ENCODE results near the gene SORBS1. TPM values are rescaled to one million over a fixed set of nuclear protein-coding genes. Genes with fewer than 3 reads are reported as not detected.

The SORBS1 gene
- total RNA-seq, 1 experiment from 2014 or later, result 39.9 TPM

DNA sequence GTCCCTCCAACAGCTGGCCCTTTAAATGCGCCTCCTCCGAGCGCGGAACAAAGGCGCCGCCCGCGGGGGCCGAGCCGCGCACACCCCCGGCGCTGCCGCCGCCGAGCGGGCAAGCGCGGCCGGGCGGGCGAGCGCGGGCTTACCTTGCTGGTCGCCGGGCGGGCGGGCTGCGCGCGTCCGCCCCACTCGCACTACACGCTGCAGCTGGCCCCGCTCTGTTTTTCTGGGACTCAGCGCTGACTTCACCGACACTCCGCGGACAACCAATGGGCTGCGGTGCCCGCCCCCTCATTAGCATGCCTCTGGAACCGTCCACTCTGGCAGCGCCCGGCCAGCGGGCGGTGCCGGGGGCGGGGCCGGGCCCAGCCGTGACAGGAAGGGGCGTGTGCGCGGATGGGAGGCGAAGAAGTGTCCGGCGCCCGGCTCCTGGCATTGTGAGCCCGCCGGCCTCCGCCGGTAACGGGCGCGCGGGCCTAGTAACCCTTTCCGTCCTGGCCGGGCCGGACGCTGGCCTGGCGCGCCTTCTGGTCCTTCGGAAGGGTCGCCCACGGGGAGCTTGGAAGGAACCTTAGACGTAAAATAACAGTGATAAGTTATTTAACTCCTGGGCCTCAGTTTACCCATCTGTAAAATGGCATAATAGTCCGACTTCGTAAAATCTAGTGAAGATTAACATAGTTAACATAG, at the start of gene SORBS1 (continued):
- TF ChIP-seq JAZF1 (CRISPR knock-in tag; IDR thresholded peaks at IDR 0.05) (no peak), NR2C2 (CRISPR knock-in tag; IDR thresholded peaks at IDR 0.05) (no peak), FOXJ3 (CRISPR knock-in tag; IDR thresholded peaks at IDR 0.05; ENCODE audit: borderline replicate concordance) (no peak)
- TF ChIP-seq, protein P1, sequence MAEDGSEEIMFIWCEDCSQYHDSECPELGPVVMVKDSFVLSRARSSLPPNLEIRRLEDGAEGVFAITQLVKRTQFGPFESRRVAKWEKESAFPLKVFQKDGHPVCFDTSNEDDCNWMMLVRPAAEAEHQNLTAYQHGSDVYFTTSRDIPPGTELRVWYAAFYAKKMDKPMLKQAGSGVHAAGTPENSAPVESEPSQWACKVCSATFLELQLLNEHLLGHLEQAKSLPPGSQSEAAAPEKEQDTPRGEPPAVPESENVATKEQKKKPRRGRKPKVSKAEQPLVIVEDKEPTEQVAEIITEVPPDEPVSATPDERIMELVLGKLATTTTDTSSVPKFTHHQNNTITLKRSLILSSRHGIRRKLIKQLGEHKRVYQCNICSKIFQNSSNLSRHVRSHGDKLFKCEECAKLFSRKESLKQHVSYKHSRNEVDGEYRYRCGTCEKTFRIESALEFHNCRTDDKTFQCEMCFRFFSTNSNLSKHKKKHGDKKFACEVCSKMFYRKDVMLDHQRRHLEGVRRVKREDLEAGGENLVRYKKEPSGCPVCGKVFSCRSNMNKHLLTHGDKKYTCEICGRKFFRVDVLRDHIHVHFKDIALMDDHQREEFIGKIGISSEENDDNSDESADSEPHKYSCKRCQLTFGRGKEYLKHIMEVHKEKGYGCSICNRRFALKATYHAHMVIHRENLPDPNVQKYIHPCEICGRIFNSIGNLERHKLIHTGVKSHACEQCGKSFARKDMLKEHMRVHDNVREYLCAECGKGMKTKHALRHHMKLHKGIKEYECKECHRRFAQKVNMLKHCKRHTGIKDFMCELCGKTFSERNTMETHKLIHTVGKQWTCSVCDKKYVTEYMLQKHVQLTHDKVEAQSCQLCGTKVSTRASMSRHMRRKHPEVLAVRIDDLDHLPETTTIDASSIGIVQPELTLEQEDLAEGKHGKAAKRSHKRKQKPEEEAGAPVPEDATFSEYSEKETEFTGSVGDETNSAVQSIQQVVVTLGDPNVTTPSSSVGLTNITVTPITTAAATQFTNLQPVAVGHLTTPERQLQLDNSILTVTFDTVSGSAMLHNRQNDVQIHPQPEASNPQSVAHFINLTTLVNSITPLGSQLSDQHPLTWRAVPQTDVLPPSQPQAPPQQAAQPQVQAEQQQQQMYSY (CRISPR knock-in tag; IDR thresholded peaks at IDR 0.05), result no peak

DNA sequence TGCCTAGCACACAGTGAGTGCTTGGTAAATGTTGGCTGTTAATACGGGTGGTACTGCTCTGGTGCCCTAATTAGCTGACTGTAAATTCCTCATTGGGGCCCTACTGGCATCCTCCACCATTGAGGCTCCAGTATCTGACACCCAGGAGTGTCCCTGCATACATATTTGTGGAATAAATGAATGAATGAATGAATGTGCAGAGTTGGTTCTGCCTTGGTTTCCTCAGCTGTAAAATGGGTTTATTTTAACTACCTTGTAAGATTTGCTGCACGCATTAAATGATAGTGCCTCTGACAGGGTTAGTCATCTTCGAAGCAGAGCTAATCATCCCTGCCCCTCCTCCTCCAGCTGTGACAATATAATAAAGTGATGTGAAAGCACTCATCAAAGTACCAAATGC, 49.6 kb upstream of the SORBS1 start:
- Mint-ChIP-seq H3K4me3 (no peak overlapping the region), H3K36me3 (peaks cover 72% of the 10 kb centered on the region), H3K9me3 (no peaks in the 10 kb centered on the region), H3K27me3 (ENCODE audit: low read depth) (no peaks in the 10 kb centered on the region), H3K4me1 (no peaks in the 10 kb centered on the region), H3K27ac (no peak overlapping the region)
- TF ChIP-seq HMGA2 (CRISPR knock-in tag; IDR thresholded peaks at IDR 0.05), result no peak
- TF ChIP-seq MYBL2 (CRISPR knock-in tag; IDR thresholded peaks at IDR 0.05), result no peak
- TF ChIP-seq, protein P2, sequence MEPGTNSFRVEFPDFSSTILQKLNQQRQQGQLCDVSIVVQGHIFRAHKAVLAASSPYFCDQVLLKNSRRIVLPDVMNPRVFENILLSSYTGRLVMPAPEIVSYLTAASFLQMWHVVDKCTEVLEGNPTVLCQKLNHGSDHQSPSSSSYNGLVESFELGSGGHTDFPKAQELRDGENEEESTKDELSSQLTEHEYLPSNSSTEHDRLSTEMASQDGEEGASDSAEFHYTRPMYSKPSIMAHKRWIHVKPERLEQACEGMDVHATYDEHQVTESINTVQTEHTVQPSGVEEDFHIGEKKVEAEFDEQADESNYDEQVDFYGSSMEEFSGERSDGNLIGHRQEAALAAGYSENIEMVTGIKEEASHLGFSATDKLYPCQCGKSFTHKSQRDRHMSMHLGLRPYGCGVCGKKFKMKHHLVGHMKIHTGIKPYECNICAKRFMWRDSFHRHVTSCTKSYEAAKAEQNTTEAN (CRISPR knock-in tag; IDR thresholded peaks at IDR 0.05), result no peak
- TF ChIP-seq, protein P3, sequence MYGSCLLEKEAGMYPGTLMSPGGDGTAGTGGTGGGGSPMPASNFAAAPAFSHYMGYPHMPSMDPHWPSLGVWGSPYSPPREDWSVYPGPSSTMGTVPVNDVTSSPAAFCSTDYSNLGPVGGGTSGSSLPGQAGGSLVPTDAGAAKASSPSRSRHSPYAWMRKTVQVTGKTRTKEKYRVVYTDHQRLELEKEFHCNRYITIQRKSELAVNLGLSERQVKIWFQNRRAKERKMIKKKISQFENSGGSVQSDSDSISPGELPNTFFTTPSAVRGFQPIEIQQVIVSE (CRISPR knock-in tag; IDR thresholded peaks at IDR 0.05; ENCODE audit: borderline replicate concordance), result no peak
- TF ChIP-seq, protein P4, sequence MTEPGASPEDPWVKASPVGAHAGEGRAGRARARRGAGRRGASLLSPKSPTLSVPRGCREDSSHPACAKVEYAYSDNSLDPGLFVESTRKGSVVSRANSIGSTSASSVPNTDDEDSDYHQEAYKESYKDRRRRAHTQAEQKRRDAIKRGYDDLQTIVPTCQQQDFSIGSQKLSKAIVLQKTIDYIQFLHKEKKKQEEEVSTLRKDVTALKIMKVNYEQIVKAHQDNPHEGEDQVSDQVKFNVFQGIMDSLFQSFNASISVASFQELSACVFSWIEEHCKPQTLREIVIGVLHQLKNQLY (CRISPR knock-in tag; IDR thresholded peaks at IDR 0.05), result no peak
- no peak for TF ChIP-seq ZNF317 (CRISPR knock-in tag; IDR thresholded peaks at IDR 0.05; ENCODE audit: borderline replicate concordance, low read depth)
- TF ChIP-seq ZNF263 (CRISPR knock-in tag; IDR thresholded peaks at IDR 0.05; ENCODE audit: low read depth), result no peak
- CTCF ChIA-PET, result interaction anchor here (1.0 kb wide), 1 partner anchor 9 kb away, joined by 3 read pairs; no protein-coding TSS in a partner anchor
- ATAC-seq, result no peak
- DNase-seq (ENCODE audit: low spot score), result no peak
- POLR2A ChIA-PET, result no interaction called here

DNA sequence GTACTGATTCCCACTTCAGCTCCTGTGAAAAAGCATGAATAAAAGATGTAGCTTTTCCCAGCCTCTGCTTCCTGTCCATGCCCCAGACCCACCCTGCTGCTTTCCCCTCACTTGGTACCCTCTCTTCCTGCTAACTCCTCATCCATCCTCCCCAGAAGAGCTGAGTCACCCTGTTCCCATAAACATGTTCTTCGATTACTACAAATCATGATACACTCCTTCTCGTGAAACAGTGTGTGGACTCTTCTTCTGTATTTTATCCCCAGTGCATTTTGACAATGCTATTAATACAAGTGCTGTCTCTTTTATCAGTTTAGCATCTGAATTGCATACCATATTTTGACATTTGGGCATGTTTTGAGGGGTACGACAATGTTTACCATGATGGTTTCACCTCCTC, 45.8 kb upstream of the SORBS1 start:
- Mint-ChIP-seq H3K27ac (no peak overlapping the region), H3K27me3 (ENCODE audit: low read depth) (no peaks in the 10 kb centered on the region), H3K36me3 (peaks cover 42% of the 10 kb centered on the region), H3K9me3 (no peaks in the 10 kb centered on the region), H3K4me3 (no peak overlapping the region), H3K4me1 (peaks cover 4% of the 10 kb centered on the region)
- ChIA-PET POLR2A (no interaction called here), CTCF (interaction anchor here (0.5 to 10.6 kb wide), 3 partner anchors 175 to 237 kb away, joined by 3 to 166 read pairs (median 5); no protein-coding TSS in a partner anchor)
- DNase-seq (ENCODE audit: low spot score), result no peak
- no peak for ATAC-seq
- TF ChIP-seq NFE2L1 (CRISPR knock-in tag; IDR thresholded peaks at IDR 0.05) (no peak), NFATC4 (CRISPR knock-in tag; IDR thresholded peaks at IDR 0.05) (no peak), ZBTB21 (CRISPR knock-in tag; IDR thresholded peaks at IDR 0.05; ENCODE audit: borderline replicate concordance) (no peak), CREM (CRISPR knock-in tag; IDR thresholded peaks at IDR 0.05) (no peak), EMX1 (CRISPR knock-in tag; IDR thresholded peaks at IDR 0.05) (no peak), JUN (CRISPR knock-in tag; IDR thresholded peaks at IDR 0.05) (no peak), ZNF671 (CRISPR knock-in tag; IDR thresholded peaks at IDR 0.05) (no peak)
- TF ChIP-seq, protein P5, sequence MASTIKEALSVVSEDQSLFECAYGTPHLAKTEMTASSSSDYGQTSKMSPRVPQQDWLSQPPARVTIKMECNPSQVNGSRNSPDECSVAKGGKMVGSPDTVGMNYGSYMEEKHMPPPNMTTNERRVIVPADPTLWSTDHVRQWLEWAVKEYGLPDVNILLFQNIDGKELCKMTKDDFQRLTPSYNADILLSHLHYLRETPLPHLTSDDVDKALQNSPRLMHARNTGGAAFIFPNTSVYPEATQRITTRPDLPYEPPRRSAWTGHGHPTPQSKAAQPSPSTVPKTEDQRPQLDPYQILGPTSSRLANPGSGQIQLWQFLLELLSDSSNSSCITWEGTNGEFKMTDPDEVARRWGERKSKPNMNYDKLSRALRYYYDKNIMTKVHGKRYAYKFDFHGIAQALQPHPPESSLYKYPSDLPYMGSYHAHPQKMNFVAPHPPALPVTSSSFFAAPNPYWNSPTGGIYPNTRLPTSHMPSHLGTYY (CRISPR knock-in tag; IDR thresholded peaks at IDR 0.05), result no peak
- TF ChIP-seq, protein P6, sequence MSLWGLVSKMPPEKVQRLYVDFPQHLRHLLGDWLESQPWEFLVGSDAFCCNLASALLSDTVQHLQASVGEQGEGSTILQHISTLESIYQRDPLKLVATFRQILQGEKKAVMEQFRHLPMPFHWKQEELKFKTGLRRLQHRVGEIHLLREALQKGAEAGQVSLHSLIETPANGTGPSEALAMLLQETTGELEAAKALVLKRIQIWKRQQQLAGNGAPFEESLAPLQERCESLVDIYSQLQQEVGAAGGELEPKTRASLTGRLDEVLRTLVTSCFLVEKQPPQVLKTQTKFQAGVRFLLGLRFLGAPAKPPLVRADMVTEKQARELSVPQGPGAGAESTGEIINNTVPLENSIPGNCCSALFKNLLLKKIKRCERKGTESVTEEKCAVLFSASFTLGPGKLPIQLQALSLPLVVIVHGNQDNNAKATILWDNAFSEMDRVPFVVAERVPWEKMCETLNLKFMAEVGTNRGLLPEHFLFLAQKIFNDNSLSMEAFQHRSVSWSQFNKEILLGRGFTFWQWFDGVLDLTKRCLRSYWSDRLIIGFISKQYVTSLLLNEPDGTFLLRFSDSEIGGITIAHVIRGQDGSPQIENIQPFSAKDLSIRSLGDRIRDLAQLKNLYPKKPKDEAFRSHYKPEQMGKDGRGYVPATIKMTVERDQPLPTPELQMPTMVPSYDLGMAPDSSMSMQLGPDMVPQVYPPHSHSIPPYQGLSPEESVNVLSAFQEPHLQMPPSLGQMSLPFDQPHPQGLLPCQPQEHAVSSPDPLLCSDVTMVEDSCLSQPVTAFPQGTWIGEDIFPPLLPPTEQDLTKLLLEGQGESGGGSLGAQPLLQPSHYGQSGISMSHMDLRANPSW (CRISPR knock-in tag; conservative IDR thresholded peaks at IDR 0.05; ENCODE audit: low read depth), result no peak
- TF ChIP-seq, protein P7, sequence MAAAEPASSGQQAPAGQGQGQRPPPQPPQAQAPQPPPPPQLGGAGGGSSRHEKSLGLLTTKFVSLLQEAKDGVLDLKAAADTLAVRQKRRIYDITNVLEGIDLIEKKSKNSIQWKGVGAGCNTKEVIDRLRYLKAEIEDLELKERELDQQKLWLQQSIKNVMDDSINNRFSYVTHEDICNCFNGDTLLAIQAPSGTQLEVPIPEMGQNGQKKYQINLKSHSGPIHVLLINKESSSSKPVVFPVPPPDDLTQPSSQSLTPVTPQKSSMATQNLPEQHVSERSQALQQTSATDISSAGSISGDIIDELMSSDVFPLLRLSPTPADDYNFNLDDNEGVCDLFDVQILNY (CRISPR knock-in tag; IDR thresholded peaks at IDR 0.05), result no peak

Data from WTC11 (cell line).